CD4-positive, alpha-beta T cell treated with Interferon alpha-2 for 1 hour (primary cell): Measurements from ENCODE around the gene PRKCZ.

ENCODE experiments used
- DNase-seq, 2 donors: peaks; one replicate each; pipeline ENCODE4 v3.0.0-alpha.2; 2020 to 2022

PRKCZ gene

GRCh38 chr1:2067981-2068380 lies 17.8 kb downstream of the PRKCZ start:
- DNase-seq = no peak

- no peak for DNase-seq
These were observed 18.7 kb downstream of the PRKCZ start for GRCh38 chr1:2068951-2069350.

- no peak for DNase-seq
These were observed 19.8 kb downstream of the PRKCZ start for GRCh38 chr1:2070016-2070415.

DNA sequence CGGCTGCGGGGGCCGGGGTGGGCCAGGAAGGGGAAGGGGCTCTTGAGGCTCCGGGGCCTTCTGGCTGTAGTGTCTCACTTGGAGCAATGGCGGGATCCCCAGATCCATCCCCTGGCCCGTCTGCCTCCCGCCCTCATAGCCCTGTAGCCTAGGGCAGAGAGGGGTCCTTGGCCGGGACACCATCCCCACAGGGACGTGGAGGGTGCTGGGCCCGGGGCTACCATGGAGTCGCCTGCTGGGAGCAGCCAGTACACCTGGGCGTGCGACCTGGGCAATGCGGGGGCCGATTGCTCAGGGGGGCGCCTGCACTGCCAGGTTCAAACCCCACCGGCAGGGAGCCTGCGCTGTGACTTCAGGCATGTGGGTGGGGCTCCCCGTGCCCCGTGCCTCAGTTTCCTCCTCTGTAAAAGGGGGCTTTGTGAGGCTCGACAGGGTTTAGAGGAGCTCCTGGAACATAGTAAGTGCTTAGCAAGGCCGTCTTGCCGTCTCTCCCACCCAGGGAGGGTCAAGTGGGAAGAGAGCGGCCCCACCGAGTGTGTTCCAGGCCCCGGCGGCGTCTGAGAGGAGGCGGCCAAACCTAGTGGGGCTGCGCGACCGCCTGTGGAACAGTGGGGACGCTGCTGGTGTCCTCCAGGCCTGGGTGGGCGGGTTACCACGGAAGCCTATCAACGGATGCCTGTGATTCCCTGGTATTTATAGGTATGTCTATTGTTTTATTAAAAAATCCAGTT lies 20.8 kb downstream of the PRKCZ start:
- DNase-seq = no peak

DNA sequence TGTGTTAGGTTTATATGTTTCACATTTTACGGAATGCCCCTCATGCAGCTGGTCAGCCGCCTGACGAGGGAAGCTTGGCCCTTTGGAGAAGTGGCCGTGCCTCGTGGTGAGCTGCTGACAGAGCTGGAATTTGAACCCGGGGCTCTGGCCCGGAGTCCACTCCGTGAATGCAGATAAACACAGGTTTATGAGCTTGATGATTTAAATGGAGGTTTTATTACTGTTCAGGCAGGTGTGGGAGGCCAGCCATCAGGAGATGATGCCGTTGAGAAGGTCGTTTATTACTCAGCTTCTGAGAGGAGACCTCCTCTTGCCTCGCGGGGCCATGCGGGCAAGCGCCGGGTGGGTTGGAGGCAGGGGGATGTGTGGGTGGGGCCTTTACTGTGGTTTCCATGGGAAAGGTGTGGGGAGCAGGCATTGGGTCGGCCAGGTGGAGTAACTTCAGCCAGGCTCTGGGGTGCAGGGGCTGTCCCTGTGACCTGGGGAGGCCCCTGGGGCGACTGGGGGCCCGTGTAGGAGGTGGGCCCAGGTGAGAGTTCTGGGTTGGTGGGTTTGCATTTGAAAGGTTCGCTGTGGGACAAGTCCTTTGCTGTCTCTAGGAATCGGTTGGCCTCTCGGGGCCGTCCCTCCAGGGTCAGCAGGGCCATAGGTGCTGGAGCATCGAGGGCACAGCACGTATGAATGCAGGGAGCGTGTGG lies 22.0 kb downstream of the PRKCZ start:
- DNase-seq = no peak

DNA sequence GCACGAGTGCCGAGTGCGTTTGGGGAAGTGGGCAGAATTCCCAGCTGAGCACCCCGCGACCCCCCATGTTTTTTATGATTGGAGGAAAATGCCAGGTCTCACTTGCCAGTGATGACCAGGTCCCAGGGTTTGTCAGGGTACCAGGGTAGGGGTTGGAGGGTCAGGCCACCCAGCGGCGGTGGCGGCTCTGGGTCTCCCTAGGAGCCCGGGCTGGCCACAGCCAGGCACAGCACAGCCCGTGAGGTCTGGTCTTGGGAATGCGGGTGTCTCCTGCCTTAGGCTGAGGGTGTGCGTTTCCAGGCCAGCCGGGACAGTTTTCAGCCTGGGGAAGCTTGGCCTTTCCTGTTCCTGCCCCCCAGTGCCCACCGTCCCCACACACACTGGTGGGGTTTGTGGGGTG lies 22.7 kb downstream of the PRKCZ start:
- DNase-seq = no peak

DNA sequence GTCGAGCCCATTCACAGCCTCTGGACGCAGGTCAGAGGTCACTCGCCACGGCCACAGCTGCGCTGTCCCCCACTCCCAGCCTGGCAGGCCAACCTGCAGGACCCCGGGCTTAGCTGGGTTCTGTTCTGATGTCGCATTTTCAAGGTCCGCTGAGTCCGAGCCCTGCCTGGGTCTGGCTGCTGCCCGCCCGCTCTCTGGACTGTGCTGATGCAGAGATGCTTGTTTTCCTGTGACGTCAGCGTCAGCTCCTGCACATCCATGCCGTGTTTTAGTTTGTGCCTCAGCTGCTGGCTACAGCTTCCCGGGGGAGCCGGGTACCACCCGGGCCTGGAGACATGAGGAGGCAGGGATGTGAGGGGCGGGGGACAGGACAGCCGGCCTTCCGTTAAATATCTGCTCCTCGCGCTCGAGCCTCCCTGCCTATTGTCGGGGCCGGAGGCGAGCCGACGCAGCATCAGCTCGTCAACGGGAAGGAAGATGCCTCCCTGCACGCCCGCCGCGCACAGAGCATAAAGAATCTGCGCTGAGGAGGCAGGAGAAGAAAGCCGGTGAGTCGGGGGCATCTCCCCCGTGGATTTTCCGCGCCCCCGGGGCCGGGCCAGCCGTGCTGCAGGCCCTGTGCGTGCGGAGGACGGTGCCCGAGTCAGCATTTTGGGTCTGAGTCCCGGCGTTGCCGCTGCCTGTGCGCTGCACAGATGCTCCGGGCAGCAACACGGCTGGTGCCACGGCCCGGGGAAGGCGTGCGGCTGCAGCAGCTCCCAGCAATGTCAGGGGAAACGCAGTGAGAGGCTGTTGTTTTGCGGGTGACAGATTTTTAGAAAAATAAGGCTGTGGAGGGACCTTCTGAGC lies 23.4 kb downstream of the PRKCZ start:
- DNase-seq = no peak

DNA sequence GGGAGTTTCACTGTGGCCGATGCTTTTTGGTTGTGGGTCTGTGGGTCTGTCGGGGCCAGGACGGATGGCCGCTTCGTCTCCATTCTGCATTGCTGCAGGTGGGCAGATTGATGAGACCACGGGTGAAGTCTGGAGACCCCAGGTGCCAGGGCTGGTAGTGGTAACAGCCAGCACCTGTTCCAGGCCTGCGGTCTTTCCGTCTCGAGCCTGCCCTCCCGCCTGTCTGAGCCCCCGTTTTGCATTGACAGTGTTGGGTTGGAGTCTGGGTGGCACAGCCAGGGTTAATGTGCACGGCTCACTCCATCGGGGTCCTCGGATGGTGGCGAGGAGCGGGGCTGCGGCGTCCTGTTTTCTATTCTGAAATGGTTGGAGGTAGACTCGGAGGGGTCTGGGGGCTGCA lies 24.2 kb downstream of the PRKCZ start:
- no peak for DNase-seq

DNA sequence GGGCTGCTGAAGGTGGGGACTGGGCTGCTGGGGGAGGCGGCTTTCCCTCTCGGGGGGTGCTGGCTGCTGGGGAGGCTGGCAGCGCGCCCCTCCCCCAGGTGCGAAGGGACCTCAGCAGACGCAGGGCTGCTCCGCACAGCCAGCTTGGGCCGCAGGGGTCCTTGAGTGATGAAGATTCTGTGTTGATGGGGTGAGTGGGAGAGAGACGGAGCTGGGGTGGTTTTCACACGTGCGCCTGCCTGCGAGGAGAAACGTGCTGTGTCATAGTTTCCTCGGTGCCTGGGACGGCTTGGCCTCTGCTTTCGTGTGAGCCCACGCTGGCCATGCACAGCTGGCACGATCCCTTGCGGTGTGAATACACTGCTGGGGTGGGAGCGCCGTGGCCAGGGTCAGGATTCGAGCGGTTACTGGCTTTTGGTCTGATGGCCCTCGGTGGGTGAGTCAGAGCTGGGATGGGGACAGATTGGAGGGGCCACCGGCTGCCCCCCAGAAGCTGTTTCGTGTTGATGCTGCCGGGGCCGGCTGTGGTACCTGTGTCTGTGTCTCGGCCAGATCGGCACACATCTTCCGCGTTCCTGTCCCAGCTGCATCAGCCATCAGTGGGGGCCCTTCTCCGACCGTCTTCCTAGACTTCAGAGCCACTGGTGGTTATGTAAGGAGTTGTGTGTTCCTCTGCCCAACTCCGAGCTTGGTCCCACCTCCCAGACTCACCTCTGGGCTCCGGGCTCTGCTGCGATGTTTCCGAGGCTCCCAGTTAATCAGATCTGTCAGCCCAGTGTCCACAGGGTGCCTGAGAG lies 24.9 kb downstream of the PRKCZ start:
- no peak for DNase-seq

DNA sequence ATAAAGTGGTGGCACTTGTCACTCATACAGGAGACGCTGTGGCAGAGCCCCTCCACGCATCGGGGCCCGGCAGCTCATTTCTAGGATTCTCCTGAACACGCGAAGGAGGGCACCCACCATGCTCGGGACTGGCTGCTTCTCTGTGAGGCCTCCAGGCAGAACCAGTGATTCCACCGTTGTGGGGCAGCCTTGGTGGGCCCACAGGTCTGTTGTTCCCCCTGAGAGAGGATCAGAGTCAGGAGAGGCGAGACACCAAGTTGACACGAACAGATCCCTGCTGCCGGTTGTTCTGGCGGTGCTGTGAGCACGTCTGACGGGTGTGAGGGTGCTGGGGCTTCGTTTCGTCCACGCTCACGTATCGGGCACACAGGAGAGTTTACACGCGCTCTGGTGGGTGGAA lies 26.6 kb downstream of the PRKCZ start:
- no peak for DNase-seq

DNA sequence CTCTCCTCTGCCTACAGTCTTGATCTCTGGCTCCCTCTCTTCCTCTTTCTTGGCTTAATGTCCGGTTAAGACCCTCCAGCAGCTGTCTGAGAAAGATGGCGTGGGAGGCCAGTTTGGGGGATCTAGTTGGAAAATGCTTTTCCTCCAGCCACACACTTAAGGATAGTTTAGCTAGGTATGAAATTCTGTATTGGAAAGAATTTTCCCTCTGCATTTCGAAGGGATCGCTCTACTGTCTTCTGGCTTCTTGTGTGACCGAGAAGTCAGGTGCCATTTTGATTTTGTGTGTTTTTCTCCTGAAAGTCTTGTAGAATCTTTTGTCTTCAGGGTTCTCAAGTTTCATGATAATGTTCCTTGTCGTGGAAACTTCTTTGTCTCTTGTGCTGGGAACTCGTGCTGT lies 28.0 kb downstream of the PRKCZ start:
- DNase-seq = no peak

GRCh38 chr1:2079396-2080085 lies 29.3 kb downstream of the PRKCZ start:
- no peak for DNase-seq

DNA sequence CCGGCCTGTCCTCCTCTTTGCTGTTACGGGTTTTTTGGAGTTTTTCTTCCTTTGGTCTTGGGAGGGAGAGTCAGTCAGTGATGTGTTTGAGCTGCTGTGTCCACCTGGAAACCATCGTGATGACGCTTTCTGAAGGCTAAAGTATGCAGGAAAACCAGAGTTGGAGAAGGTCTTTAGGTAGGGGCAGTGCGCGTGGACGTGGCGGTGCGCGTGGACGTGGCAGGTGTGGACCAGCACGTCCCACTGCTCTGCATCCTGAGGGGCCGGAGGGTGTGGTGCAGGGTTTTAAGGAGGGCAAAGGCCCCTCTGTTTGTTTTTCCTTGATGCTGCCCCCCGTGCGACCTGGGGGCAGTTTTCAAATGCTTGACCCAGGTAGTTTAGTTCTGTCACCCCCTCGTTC lies 29.9 kb downstream of the PRKCZ start:
- no peak for DNase-seq

DNA sequence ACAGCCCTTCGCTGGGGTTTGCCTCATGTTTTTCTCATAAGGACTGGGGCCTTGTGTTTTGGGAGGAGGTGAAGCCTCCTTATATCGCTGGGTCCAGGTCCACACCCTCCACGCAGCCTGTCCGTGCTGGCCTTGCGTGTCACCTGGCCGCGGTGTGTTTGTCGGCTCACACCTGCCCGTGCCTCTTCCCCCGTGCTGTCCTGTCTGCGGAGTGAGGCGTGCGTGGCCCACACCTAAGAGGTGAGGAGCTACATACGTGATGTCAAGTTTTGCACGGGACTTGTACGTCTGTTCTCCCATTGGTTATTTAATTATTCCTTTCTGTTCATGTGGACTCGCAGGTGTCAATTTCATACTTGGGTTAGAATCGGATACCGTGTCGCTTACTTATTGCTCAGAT lies 30.7 kb downstream of the PRKCZ start:
- DNase-seq = no peak

- no peak for DNase-seq
These were observed 31.2 kb downstream of the PRKCZ start for GRCh38 chr1:2081326-2081885.

DNA sequence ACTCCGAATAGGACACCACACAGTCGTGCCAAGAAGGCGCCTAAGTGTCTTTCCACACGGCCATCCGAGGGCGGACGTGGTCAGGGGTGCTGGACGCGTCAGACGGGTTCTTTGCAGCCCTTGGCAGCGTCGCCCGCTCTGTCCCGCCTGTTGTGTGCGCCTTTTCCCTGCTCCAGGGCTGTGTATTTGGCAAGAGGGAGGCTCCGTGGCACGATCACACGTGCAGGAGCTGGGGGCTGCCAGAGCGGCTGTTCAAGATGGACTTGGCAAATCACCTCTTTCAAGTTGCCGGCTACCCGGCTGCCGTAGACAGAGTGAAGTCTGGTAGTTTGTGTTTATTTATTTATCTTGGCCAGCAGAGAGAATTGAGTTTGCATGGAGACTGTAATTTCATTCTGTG lies 31.9 kb downstream of the PRKCZ start:
- no peak for DNase-seq

DNA sequence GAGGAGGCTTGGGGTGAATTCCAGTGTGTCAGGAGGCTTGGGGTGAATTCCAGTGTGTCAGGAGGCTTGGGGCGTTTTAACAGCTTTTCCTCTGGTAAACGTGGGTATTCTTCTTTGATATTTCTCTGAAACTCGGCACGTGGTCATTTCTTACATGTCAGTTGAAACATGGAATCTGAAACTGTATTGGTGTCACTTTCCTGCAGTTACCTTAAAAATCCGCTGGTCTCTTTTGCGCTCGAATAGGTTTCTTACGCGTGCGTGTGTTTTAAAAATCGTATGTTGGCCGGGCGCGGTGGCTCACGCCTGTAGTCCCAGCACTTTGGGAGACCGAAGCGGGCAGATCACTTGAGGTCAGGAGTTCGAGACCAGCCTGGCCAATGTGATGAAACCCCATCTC lies 33.5 kb downstream of the PRKCZ start:
- no peak for DNase-seq

DNA sequence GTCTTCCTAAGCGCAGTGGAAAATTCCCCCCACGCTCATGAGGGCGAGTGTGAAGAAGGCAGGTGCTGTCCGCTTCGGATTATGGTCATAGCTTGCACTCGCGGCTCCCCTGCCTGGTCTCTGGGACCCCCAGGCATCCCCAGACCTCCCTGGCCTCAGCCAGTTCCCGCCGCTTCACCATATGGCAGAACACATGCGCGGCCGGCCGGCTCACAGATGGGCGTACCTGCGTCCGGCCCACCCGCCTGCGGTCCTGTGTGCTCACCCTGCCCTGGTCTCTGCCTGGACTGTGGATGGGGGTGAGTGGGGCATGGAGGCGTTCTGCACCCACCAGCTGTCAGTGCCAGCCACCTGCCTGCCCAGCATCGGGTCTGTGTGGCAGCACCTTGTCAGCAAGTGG lies 34.1 kb downstream of the PRKCZ start:
- no peak for DNase-seq

DNA sequence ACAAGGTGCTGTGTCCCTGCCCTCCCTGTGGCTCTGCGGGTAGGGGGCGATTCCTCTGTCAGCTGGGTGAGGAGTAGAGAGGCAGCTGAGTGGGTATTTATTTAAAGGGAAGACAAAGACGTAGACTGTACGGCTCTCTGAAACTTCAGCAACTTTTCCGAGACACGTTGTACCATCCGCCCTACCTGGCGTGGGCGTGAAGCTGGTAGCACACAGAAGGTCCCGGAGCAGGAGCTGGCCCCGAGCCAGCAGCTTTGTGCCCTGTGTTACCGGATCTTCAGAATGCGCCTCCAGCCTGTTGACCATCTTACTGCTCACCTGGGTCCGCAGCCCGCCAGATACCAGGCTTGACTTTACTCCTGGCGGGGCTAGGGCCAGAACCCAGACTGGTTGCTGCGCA lies 34.9 kb downstream of the PRKCZ start:
- no peak for DNase-seq

DNA sequence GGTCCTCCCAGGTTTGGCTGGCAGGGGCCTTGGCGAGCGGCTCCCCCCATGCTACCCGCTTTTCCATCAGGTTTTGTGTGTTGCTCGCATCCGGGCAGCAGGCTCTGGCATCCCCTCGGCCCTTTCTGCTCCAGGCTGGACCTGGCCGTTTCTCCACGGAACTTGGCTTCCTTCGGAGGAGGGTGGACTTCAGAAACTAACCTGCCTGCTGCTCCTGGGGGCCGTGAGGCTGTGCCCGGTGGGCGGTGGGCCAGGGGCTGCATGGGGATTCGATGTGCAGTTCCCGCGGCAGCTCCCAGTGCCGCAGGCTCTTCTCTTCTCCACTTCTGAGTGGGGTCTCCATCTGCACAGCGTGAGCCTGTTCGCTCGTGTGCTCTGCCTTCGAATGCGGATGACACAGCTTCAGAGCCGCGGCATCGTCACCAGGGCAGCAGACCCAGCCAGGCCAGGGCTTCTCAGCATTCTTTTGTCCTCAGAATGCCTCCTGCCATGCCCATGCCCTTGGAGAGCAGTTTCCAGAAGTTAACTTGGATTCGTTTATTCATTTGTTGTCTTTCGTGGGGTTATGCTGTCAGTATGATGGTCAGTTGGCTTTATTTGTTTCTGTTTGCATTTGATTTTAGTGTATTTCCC lies 36.4 kb downstream of the PRKCZ start:
- no peak for DNase-seq

GRCh38 chr1:2087766-2088165 lies 37.6 kb downstream of the PRKCZ start:
- DNase-seq = no peak

DNA sequence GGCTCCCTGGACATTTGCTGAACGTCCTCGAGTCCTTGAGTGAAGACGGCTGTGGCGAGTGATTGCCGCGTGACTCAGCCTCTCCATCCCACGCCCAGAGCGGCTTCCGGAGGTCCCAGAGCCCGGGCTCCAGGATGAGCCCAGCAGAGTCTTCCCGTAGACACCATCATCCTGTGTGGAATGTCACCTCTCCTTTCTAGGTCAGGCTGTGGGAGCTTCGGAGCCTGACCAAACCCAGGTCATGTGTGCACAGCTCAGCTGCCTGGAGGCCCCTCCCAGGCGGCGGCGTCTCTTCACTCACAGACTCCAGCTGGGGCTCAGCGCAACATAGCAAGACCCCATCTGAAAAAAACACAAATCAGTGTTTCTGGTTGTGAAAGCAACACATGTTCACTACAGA lies 38.2 kb downstream of the PRKCZ start:
- DNase-seq = no peak
